GM20000 (cell line): ENCODE results near the gene TEDDM1.

Source experiments
- DNase-seq: peaks from one replicate; pipeline ENCODE4 v3.0.0; 2012; ENCODE audit warnings: low spot score
- TF ChIP-seq, protein P1 (sequence below): IDR thresholded peaks from 2 replicates; pipeline ENCODE4 v1.5.1; 2012; ENCODE audit warnings: mild to moderate bottlenecking, control low read depth; ENCODE audit errors: extremely low read depth, missing control alignments

Gene TEDDM1

GRCh38 chr1:182392050-182393028 lies 8.1 kb downstream of the TEDDM1 start:
- TF ChIP-seq, protein P1, sequence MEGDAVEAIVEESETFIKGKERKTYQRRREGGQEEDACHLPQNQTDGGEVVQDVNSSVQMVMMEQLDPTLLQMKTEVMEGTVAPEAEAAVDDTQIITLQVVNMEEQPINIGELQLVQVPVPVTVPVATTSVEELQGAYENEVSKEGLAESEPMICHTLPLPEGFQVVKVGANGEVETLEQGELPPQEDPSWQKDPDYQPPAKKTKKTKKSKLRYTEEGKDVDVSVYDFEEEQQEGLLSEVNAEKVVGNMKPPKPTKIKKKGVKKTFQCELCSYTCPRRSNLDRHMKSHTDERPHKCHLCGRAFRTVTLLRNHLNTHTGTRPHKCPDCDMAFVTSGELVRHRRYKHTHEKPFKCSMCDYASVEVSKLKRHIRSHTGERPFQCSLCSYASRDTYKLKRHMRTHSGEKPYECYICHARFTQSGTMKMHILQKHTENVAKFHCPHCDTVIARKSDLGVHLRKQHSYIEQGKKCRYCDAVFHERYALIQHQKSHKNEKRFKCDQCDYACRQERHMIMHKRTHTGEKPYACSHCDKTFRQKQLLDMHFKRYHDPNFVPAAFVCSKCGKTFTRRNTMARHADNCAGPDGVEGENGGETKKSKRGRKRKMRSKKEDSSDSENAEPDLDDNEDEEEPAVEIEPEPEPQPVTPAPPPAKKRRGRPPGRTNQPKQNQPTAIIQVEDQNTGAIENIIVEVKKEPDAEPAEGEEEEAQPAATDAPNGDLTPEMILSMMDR = no peak
- no peak for DNase-seq

GRCh38 chr1:182391362-182392049 lies 9.0 kb downstream of the TEDDM1 start, which contains the start of gene GLUL:
TSS of gene GLUL (minus strand) at chr1:182391790. CDS start at chr1:182388737, 3,053 bp downstream.
- TF ChIP-seq, protein P1 = no peak
- peak; percentile 95 for DNase-seq

DNA sequence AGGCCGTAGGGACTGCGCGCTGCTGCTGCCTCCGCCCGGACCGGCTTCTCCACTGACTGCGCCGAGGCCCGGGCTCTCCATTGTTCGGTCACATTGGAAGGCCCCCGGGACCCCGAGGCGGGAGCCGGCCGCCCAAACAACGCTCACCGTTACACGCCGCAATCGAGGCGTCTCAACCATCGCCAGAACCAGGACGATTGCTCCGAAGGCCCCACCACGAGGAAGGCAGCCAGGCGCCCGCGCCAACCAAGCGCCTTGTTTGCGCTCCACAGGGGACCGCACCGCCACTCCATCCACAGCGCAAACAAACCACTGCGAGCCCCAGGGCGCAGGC lies 9.5 kb downstream of the TEDDM1 start:
- DNase-seq = no peak
- TF ChIP-seq, protein P1 = no peak

DNA sequence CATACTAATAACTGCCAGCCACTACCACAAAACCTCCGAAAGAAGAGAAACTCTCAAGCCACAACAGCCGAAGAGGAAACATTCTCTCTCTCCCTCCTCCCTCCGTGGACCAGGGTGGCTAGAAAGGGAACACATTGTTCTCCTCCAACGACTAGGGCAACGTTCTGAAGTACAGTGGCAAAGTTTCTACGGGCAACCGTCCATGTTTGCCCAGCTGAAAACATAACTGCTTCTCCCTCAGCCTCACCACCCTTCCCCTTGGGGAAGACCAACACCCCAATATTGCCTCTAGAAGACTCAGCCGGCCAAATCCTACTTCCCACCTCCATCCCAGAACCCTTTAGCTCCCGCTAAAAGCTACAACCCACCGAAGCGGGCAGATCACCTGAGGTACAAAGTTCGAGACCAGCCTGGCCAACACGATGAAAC lies 10.8 kb downstream of the TEDDM1 start:
- TF ChIP-seq, protein P1 = no peak
- no peak for DNase-seq

DNA sequence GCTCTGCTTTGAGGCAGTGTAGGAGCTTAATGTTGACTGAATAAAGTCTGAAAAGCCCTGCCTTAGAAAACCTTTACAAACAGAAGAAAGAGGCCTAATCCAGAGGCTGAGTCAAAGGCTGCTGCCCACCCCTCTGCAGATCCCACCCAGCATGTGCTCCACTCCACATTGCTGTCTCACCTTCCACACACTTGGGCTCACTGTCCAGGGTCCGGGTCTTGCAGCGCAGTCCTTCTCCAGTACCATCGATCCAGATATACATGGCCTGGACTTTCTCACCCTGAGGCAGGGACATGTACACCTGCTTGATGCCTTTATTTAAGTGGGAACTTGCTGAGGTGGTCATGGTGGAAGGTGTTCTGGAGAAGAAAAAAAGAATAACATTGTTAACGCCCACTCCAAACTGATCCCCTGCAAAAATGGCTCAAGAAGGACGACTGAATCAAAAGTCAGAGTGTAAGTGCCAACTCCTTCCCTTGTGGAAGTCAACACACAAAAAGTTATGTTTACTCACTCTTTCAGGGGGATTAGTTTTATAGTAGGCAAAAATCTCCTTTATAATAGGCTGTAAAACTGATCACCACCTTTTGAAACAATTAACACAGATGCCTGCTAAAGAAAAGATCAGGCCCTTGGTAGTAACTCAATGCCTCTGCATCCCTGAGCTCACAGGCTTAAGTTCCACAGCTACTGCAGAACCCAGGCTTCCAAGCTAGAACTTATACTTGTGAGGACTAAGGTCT lies 11.9 kb downstream of the TEDDM1 start:
- no peak for DNase-seq
- TF ChIP-seq, protein P1 = no peak

DNA sequence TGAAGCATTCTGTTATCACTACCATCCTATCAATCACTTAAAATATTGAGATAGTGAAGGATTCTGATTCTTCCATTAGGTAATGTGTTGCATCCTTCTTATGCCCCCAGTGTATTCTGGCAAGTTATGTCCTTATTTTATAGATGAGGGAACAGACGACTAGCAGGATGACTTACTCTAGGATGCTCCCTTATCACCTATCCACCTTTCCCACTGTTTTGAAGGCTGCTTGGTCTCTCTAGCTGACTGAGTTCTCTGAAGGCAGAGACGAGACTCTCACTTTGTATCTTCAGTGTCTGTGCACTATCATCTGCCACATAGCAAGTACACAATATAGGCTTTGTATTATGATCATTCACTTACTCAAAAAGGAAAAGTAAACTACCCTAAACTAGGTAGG lies 12.9 kb downstream of the TEDDM1 start:
- no peak for DNase-seq
- TF ChIP-seq, protein P1 = no peak

DNA sequence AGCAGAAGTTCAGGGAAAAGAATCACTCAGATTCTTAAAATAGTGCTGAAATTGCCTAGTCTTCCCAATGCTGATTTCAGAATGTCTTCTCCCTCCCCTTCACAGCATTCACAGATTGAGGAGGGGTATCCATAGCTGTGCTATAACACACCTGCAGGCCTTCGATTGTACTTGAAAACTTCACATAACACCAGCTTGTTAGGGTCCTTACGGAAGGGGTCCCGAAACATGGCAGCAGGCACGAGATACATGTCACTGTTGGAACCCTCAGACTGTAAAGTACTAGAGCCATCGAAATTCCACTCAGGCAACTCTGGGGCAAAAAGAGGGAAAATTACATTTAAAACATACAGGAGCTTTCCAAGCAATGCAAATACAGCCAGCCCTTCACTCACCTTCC lies 13.5 kb downstream of the TEDDM1 start:
- TF ChIP-seq, protein P1 = no peak
- DNase-seq = no peak
